SK-N-SH treated with all-trans-retinoic acid at 6 μM for 48 hours (cell line): Measurements from ENCODE around the gene KRTAP9-9.
"Not testable (repeated sequence)": the region's sequence is repeated elsewhere in the genome, so short reads cannot be mapped to it uniquely, and the experiment has no call there.

Experiments used
- ATAC-seq: fragments of 200-7000 bp; cut with Tn5 transposase; 3 replicates; pipeline ENCODE4 v1.9.1; 2020; ENCODE audit warnings: mild to moderate bottlenecking, moderate library complexity
- ARNTL ChIP-seq: fragments of 450-650 bp; formaldehyde crosslinking; IDR thresholded peaks from 2 replicates; pipeline ENCODE4 v1.5.0; 2020; ENCODE audit warnings: low read depth, mild to moderate bottlenecking, moderate library complexity, borderline replicate concordance
- BACH2 ChIP-seq: fragments of 250-450 bp; sonication (Bioruptor Pico); IDR thresholded peaks from 2 replicates; pipeline ENCODE4 v1.9.0; 2021; ENCODE audit warnings: mild to moderate bottlenecking, borderline replicate concordance
- CREB5 ChIP-seq: fragments of 250-450 bp; sonication (Bioruptor Pico); IDR thresholded peaks from 2 replicates; pipeline ENCODE4 v1.5.1; 2020; ENCODE audit warnings: low read depth, mild to moderate bottlenecking, moderate library complexity
- CSDC2 ChIP-seq: fragments of 250-450 bp; sonication (Bioruptor Pico); IDR thresholded peaks from 2 replicates; pipeline ENCODE4 v1.5.0; 2020; ENCODE audit warnings: mild to moderate bottlenecking, moderate library complexity
- ESRRG ChIP-seq: fragments of 250-450 bp; sonication (Bioruptor Pico); IDR thresholded peaks from 2 replicates; pipeline ENCODE4 v1.6.1; 2021; ENCODE audit warnings: mild to moderate bottlenecking
- GLIS3 ChIP-seq: fragments of 250-450 bp; sonication (Bioruptor Pico); IDR thresholded peaks from 2 replicates; pipeline ENCODE4 v1.5.0; 2020; ENCODE audit warnings: mild to moderate bottlenecking, moderate library complexity
- ISL1 ChIP-seq: fragments of 250-450 bp; sonication (Bioruptor Pico); IDR thresholded peaks from 2 replicates; pipeline ENCODE4 v2.1.2; 2022; ENCODE audit warnings: mild to moderate bottlenecking, moderate library complexity
- OSR1 ChIP-seq: fragments of 250-450 bp; sonication (Bioruptor Pico); IDR thresholded peaks from 2 replicates; pipeline ENCODE4 v1.8.0; 2022; ENCODE audit warnings: moderate library complexity, mild to moderate bottlenecking, inconsistent platforms
- PATZ1 ChIP-seq: fragments of 250-450 bp; sonication (Bioruptor Pico); IDR thresholded peaks from 2 replicates; pipeline ENCODE4 v1.8.0; 2020; ENCODE audit warnings: mild to moderate bottlenecking, moderate library complexity, borderline replicate concordance
- POU6F1 ChIP-seq: fragments of 250-450 bp; sonication (Bioruptor Pico); IDR thresholded peaks from 2 replicates; pipeline ENCODE4 v1.8.0; 2021; ENCODE audit warnings: low read depth, mild to moderate bottlenecking, moderate library complexity, borderline replicate concordance
- PPARA ChIP-seq: fragments of 250-450 bp; sonication (Bioruptor Pico); IDR thresholded peaks from 2 replicates; pipeline ENCODE4 v1.5.0; 2020; ENCODE audit warnings: mild to moderate bottlenecking, borderline replicate concordance
- RARB ChIP-seq: fragments of 250-450 bp; sonication (Bioruptor Pico); IDR thresholded peaks from 2 replicates; pipeline ENCODE4 v1.8.0; 2021; ENCODE audit warnings: mild to moderate bottlenecking, moderate library complexity
- SNAI2 ChIP-seq: fragments of 250-450 bp; sonication (Bioruptor Pico); IDR thresholded peaks from 2 replicates; pipeline ENCODE4 v1.5.0; 2020; ENCODE audit warnings: mild to moderate bottlenecking, moderate library complexity
- TCF4 ChIP-seq: fragments of 250-450 bp; sonication (Bioruptor Pico); IDR thresholded peaks from 2 replicates; pipeline ENCODE4 v1.8.0; 2021; ENCODE audit warnings: mild to moderate bottlenecking, moderate library complexity, borderline replicate concordance
- TOX ChIP-seq: fragments of 250-450 bp; sonication (Bioruptor Pico); IDR thresholded peaks from 2 replicates; pipeline ENCODE4 v1.8.0; 2021; ENCODE audit warnings: mild to moderate bottlenecking, moderate library complexity, borderline replicate concordance
- TSHZ2 ChIP-seq: fragments of 250-450 bp; sonication (Bioruptor Pico); IDR thresholded peaks from 2 replicates; pipeline ENCODE4 v1.5.0; 2020; ENCODE audit warnings: mild to moderate bottlenecking, moderate library complexity
- ZC3H10 ChIP-seq: fragments of 250-450 bp; sonication (Bioruptor Pico); IDR thresholded peaks from 2 replicates; pipeline ENCODE4 v1.5.1; 2021; ENCODE audit warnings: mild to moderate bottlenecking, moderate library complexity
- ZFP3 ChIP-seq: fragments of 250-450 bp; sonication (Bioruptor Pico); IDR thresholded peaks from 2 replicates; pipeline ENCODE4 v1.5.0; 2020; ENCODE audit warnings: mild to moderate bottlenecking, moderate library complexity
- ZFP30 ChIP-seq: fragments of 450-650 bp; formaldehyde crosslinking; IDR thresholded peaks from 2 replicates; pipeline ENCODE4 v1.5.0; 2022; ENCODE audit warnings: mild to moderate bottlenecking, moderate library complexity
- ZNF565 ChIP-seq: fragments of 450-650 bp; formaldehyde crosslinking; conservative IDR thresholded peaks from 2 replicates; pipeline ENCODE4 v1.5.0; 2020; ENCODE audit warnings: low read depth, mild to moderate bottlenecking, moderate library complexity
- ZNF70 ChIP-seq: fragments of 450-650 bp; formaldehyde crosslinking; IDR thresholded peaks from 2 replicates; pipeline ENCODE4 v1.5.0; 2020; ENCODE audit warnings: mild to moderate bottlenecking, moderate library complexity
- ZNF8 ChIP-seq: fragments of 450-650 bp; formaldehyde crosslinking; IDR thresholded peaks from 2 replicates; pipeline ENCODE4 v1.5.0; 2020; ENCODE audit warnings: mild to moderate bottlenecking, moderate library complexity

The KRTAP9-9 gene

GRCh38 chr17:41226051-41226450, 29.1 kb upstream of the KRTAP9-9 start:
- TF ChIP-seq ISL1 (CRISPR knock-in tag), result no peak
- TF ChIP-seq SNAI2, result no peak
- no peak for TF ChIP-seq BACH2
- TF ChIP-seq TOX (CRISPR knock-in tag), result no peak
- TF ChIP-seq TCF4 (CRISPR knock-in tag), result no peak
- no peak for TF ChIP-seq CSDC2
- no peak for TF ChIP-seq PATZ1
- no peak for TF ChIP-seq ZNF565
- no peak for TF ChIP-seq RARB (CRISPR knock-in tag)
- no peak for TF ChIP-seq GLIS3 (CRISPR knock-in tag)
- no peak for TF ChIP-seq CREB5 (CRISPR knock-in tag)
- TF ChIP-seq PPARA (CRISPR knock-in tag), result no peak
- TF ChIP-seq TSHZ2 (CRISPR knock-in tag), result no peak
- TF ChIP-seq ZFP3, result no peak
- TF ChIP-seq ZNF70 (CRISPR knock-in tag), result no peak
- TF ChIP-seq ZNF8 (CRISPR knock-in tag), result no peak
- no peak for TF ChIP-seq POU6F1 (CRISPR knock-in tag)
- TF ChIP-seq ZFP30, result no peak
- no peak for TF ChIP-seq ARNTL
- no peak for TF ChIP-seq ZC3H10 (CRISPR knock-in tag)
- TF ChIP-seq, all 23 proteins: peak for 0
- ATAC-seq, result no peak

GRCh38 chr17:41226598-41227095, 28.5 kb upstream of the KRTAP9-9 start, which contains the start of gene KRTAP9-2:
Gene KRTAP9-2 (plus strand): TSS chr17:41226648. CDS start chr17:41226655, 7 bp downstream.
- not testable (repeated sequence) for ATAC-seq

- no peak for ATAC-seq
- TF ChIP-seq ARNTL, result no peak
- TF ChIP-seq POU6F1 (CRISPR knock-in tag), result no peak
These were observed 25.1 kb upstream of the KRTAP9-9 start for GRCh38 chr17:41230094-41230493.

- TF ChIP-seq TOX (CRISPR knock-in tag), result no peak
- TF ChIP-seq ESRRG (CRISPR knock-in tag), result no peak
- TF ChIP-seq GLIS3 (CRISPR knock-in tag), result no peak
- no peak for TF ChIP-seq ARNTL
- TF ChIP-seq ZFP30, result no peak
- TF ChIP-seq ZNF70 (CRISPR knock-in tag), result no peak
- no peak for TF ChIP-seq OSR1 (CRISPR knock-in tag)
- no peak for TF ChIP-seq ZNF565
- no peak for TF ChIP-seq CSDC2
- no peak for TF ChIP-seq CREB5 (CRISPR knock-in tag)
- no peak for TF ChIP-seq ZC3H10 (CRISPR knock-in tag)
- no peak for TF ChIP-seq TCF4 (CRISPR knock-in tag)
- no peak for ATAC-seq
These were observed 23.5 kb upstream of the KRTAP9-9 start for GRCh38 chr17:41231731-41232130.

- not testable (repeated sequence) for ATAC-seq
These were observed 22.6 kb upstream of the KRTAP9-9 start, which contains the start of gene KRTAP9-3 for GRCh38 chr17:41232399-41233105. Gene KRTAP9-3 (plus strand): TSS chr17:41232449. CDS start chr17:41232502, 53 bp downstream.

- ATAC-seq, result not testable (repeated sequence)
These were observed 18.1 kb upstream of the KRTAP9-9 start for GRCh38 chr17:41237116-41237515.
